Adipose tissue (tissue), 3 donors: Measurements from ENCODE around the gene KIZ. TPM values are rescaled to one million over a fixed set of nuclear protein-coding genes. Genes with fewer than 3 reads are reported as not detected.

ENCODE experiments used
- H3K27ac ChIP-seq: one replicate; pipeline ENCODE4 v1.5.1; 2013; ENCODE audit warnings: low read depth, low read length
- WGBS, 3 donors: extraction: QIAGEN DNeasy Blood & Tissue Kit; methylation state at CpG; one replicate each; pipeline ENCODE4 v1.1.7; 2013; 5-methylcytosine and 5-hydroxymethylcytosine counted together
- polyA plus RNA-seq, 3 donors: library from polyadenylated mRNA; stranded (reverse); fragments of 200-250 nt; gene quantifications; one replicate each; pipeline ENCODE4 v1.2.3, GENCODE V29; 2013
- donor health status: healthy with polysubstance abuse.
- donor health status: Bipolar disorder and iron deficiency.
- donor health status: healthy.

Gene KIZ
- polyA plus RNA-seq, 3 donors, result 8.5 to 17.5 (median 13.5) TPM

DNA sequence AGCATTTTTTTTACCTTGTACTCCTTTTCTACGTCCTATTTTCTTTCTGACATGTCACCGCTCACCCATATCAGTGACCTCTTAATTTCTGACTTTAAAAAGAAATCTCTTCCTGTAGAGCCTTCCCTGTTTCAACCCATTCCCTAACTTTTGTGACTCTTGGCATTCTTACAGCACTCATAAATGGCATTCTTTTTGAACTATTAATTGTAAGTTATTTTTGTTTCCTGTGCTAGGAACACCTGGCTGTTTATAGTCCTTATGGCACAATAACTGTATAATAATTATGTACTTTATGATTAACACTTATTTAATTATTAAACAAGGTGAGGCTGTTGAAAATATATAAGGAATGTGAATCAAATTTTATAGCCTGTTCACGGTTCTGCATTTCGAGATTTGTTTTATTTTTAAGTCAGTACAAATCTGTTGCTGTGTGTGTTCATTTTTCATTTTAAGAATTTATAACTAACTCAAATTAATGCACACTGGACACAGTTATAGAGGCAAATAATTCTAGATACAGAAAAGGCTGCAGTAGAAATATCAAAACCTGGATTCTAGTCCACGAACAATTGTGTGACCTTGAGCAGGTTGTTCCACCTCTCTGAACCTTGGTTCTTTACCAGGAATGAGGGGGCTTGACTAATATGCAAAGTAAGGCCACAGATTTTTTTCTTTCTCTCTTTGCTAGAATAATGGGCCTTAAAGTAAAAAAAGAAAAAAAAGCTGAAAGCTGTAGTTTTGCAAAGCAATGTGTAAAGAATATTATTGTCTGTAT is 1.5 kb downstream of the KIZ start:
- H3K27ac ChIP-seq, result no peak overlapping the region
- WGBS, 3 donors, result 58 to 89% (median 86%) methylated on average over 5 of the region's 5 CpGs

- no peak overlapping the region for H3K27ac ChIP-seq
- 83 to 87% (median 86%) methylated on average over 5 of the region's 5 CpGs for WGBS, 3 donors
Observed at GRCh38 chr20:21129861-21130260, 4.0 kb downstream of the KIZ start.

DNA sequence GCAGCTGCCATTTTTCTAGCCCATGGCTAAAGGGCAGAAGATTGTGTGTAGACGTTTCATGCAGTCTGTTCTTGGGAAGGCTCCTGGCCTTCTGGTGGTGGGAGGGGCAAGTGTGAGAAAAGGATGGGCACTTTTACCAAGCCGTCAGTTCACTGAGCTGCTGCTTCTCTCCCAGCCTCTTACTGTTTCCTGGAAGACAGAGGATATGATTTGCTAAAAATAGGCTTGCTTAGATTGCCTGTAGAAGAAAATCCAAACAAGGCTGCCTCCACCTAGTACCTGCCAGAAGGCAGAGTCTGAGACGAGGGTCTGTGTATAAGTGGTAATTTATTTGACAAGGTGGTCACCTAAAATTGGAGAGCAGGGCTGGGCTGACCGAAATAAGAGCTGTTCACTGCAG is 7.5 kb downstream of the KIZ start:
- 80 to 87% (median 81%) methylated on average over 4 of the region's 4 CpGs for WGBS, 3 donors
- no peak overlapping the region for H3K27ac ChIP-seq

DNA sequence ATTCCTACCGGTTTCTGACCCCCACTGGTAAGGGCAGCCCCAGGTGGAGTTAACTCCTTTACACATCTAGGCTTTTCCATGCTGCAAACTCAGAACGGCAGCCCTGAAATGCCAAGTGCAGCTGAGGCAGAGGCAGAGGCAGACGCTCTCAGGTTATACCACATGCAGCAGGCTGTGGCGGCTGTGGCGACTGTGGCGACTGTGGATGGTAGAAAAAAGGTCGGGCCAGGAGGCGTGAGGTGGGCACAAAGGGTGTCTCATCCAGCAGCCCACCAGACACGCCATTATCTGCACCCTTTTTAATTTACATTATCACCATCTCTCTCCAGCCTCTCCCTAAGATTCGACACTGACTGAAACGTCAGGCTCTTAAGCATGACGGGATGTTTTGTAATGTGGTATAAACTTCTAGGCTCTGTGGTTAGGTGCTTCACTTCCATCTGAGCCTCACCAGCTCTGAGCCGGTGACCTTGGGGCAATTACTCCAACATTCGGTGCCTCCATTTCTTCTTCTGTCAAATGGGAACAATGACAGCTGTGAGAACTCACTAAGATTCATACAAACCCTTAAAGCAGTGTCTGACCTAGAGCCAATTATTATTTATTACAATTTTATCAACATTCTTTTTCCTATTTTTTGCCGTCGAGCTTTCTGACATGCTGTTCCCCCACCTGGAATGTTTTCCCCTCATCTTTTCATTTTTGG is 8.2 kb downstream of the KIZ start:
- H3K27ac ChIP-seq, result no peak overlapping the region
- WGBS, 3 donors, result 89 to 94% (median 92%) methylated on average over 16 of the region's 16 CpGs

- whole genome bisulfite sequencing, 3 donors, result 90 to 97% (median 97%) methylated on average over 10 of the region's 10 CpGs
- H3K27ac ChIP-seq, result no peak overlapping the region
Observed at GRCh38 chr20:21134883-21135493, 9.1 kb downstream of the KIZ start.

- 95 to 97% (median 95%) methylated on average over 8 of the region's 8 CpGs for WGBS, 3 donors
- H3K27ac ChIP-seq, result no peak overlapping the region
Observed at GRCh38 chr20:21136015-21136732, 10.3 kb downstream of the KIZ start.

DNA sequence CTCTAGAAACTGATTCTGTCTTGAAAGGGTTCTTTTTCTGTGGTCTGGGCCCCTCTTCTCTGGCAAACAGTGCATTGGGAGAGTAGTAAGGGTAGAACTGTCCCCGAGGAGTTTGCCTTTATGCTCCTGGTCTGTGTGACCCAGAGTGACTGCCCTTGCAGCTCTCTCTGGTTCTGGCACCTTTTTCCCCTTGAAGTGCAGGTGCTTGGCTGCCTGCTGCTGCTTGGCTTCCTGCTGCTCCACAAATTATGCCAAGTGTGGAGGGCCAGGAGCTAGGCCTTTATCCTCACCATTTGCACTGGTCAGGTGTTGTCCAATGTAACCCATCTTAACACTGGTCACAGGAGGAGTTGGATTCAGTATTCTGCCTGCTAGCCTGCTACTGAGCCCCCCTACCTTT is 11.2 kb downstream of the KIZ start:
- no peak overlapping the region for H3K27ac ChIP-seq
- WGBS, 3 donors, result 69 to 100% (median 77%) methylated on average over 1 of the region's 1 CpG

DNA sequence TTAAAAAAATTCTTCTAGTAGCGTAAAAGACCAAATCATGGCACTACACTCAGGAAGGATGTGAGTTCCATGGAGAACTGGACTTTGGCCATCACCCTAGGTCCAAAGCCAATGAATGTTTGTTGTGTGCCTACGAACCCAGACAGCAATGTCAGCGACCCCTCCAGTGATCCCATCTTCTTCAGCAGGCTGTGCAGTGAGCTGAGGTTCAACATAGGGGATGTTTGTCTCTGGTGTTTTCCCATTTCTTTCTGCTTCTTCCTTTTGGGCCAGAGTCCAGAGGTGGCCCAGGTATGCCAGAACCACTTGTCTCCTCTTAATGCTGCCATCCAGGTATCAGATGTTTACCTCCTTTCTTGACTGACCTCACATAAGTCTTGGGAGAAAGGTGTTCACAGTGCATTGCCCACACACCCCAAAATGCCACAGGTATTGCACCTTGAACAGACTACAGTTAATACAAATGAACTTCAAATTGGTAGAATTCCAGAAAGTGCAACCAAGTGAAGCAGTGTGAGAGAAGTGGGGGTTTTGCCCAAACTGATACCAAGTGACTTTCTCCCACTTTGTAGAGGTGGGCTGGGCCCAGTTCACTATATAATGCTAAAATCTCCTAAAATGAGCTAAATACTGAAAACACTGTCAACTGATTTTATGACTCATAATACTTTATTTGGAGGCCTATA is 14.1 kb downstream of the KIZ start:
- no peak overlapping the region for H3K27ac ChIP-seq
- 65 to 90% (median 81%) methylated on average over 3 of the region's 3 CpGs for WGBS, 3 donors

- 80 to 93% (median 90%) methylated on average over 5 of the region's 5 CpGs for WGBS, 3 donors
- no peak overlapping the region for H3K27ac ChIP-seq
Observed at GRCh38 chr20:21141825-21142224, 15.9 kb downstream of the KIZ start.

- WGBS, 3 donors, result 85 to 90% (median 87%) methylated on average over 7 of the region's 7 CpGs
- no peak overlapping the region for H3K27ac ChIP-seq
Observed at GRCh38 chr20:21143194-21143890, 17.5 kb downstream of the KIZ start.

- 85 to 88% (median 88%) methylated on average over 3 of the region's 3 CpGs for WGBS, 3 donors
- H3K27ac ChIP-seq, result no peak overlapping the region
Observed at GRCh38 chr20:21145424-21145823, 19.5 kb downstream of the KIZ start.

- WGBS, 3 donors, result 94 to 97% (median 94%) methylated on average over 4 of the region's 4 CpGs
- H3K27ac ChIP-seq, result no peak overlapping the region
Observed at GRCh38 chr20:21146215-21146614, 20.3 kb downstream of the KIZ start.

DNA sequence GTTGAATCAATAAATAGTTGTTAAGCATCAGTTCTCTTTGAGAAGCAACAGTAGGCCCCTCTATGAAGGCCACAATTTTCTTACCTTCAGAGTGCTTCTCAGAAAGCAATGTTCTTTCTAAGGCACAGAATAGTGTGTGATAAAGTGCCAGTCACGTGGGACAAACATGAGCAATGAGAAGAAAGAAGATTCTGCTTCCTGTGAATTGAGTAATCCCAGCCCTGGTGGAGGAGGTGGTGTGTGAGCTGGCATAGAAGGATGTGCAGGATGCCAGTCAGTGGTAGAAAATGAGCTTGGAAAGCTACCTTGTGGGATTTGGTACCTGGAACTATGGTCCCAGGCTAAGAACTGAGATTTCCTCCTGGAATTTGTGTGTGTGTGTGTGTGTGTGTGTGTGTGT is 21.7 kb downstream of the KIZ start:
- no peak overlapping the region for H3K27ac ChIP-seq
- WGBS, 3 donors, result 46 to 88% (median 74%) methylated on average over 1 of the region's 1 CpG

- no peak overlapping the region for H3K27ac ChIP-seq
- WGBS, 3 donors, result 81 to 88% (median 86%) methylated on average over 9 of the region's 9 CpGs
Observed at GRCh38 chr20:21149344-21149743, 23.5 kb downstream of the KIZ start.

DNA sequence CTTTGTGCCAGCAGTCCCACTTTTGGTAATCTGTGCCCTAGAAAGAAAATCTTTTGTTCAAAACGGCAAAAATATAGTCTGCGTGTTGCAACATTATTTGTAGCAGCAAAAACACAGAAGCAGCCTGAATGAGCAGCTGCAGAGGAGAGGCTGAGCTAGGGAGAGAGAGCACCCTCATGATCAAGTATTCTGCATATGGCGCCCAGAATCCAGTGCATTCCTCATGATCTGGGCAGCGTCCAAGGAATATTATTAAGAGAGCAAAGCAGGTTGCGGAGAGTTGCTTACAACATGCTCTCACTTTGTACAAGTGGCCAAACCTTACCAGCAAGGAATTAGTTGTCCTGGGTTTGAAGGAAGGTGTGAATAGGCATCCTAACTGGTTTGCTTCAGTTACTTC is 25.9 kb downstream of the KIZ start:
- 92 to 96% (median 96%) methylated on average over 5 of the region's 5 CpGs for WGBS, 3 donors

DNA sequence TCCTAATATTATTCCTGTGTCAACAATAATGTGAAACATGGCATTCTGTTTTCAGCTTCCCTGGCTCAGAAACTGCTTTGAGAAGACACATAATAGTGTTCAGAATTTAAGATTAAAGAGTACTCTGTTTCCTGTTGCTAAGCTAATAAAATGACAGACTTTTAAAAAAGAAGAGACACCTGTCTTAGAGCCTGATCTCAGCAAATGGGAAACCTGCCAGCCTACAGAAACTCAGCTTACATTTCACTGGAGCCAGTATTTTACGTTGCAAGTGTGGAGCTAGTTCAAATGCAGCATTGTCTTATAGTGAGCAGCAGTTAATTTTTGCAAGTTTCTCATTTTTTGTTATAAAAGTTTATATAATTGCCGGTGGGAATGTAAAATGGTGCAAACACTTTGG is 28.8 kb downstream of the KIZ start:
- WGBS, 3 donors, result 73 to 97% (median 79%) methylated on average over 2 of the region's 2 CpGs
- no peak overlapping the region for H3K27ac ChIP-seq

More for the DNA sequence above, 25.9 kb downstream of the KIZ start:
- H3K27ac ChIP-seq, result no peak overlapping the region

- H3K27ac ChIP-seq, result no peak overlapping the region
- 98 to 99% (median 98%) methylated on average over 5 of the region's 5 CpGs for WGBS, 3 donors
Observed at GRCh38 chr20:21155268-21155667, 29.4 kb downstream of the KIZ start.

GRCh38 chr20:21156266-21156665 is 30.4 kb downstream of the KIZ start:
- H3K27ac ChIP-seq, result no peak overlapping the region
- 73 to 77% (median 76%) methylated on average over 1 of the region's 1 CpG for WGBS, 3 donors
